NCI-H1105 (cell line): ENCODE data around the gene CLEC18C.
"Not testable (repeated sequence)": the region's sequence is repeated elsewhere in the genome, so short reads cannot be mapped to it uniquely, and the experiment has no call there.

Experiments used
- DNase-seq: peaks from one replicate; lab custom pipeline; 2025; lab: John Stamatoyannopoulos, UW

Gene CLEC18C

DNA sequence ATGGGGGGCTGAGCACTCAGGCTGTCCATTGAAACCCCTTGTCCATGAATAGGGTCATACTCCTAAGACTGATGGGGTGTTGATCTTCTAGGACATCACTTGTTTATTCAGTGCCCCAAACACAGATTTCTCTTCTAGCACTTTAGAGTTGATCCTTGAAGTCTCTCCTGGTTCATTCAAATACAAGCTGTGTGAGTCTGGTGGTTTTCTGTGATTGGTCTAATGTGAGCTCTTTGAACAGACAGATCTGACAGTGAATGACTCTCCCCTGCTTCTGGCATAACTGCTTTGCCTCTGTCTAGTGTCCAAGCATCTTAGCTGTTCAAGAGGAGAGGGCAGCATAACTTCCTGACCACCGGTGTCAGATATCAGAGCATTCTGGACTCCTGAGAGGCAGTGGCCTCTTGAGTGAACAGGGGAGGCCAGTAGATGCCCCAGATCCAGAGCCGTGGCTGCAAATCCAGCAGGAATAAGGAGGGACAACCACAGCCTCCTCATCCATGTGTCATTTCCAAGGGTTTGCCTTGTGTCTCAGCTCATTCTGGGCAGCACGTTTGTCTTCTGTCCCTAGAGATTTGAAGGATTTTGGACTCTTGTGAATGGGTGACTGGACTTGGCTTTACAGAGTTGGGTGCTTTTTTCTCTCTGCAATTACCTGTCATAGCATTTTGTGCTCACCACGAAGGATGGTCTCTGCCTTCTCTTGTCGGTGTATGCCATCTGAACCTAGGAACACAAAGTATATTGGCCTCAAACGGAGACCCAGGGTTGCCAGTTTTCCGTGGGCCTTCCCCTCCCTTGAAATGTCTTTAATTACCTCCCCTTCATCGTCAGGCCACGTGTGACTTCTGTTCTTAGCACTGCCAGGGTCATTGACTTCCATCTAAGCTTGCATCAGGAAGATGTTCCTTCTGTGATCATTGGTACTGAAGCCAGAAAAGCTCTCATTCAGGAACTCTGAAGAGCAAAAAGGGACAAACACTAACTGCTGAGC is 13.9 kb upstream of the CLEC18C start:
- no peak for DNase-seq

DNA sequence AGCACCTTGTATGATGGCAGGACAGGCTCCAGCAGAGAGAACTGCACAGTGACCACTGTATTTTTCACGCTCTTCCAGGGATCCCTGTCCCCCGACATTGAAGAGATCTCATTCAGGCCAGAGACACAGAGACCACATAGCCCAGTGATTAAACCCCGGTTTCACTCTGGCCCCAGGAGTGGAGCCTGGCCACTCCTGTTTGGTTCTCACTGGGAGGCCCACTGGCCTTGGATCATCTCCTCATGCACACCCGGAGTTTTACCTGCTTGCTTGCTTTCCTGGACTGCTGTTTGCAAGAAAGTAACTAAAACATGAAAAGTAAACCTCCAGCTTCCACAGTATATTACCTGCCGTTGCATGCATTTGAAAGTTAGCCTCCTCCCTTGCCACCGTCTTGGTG is 13.2 kb upstream of the CLEC18C start:
- DNase-seq, result no peak

DNA sequence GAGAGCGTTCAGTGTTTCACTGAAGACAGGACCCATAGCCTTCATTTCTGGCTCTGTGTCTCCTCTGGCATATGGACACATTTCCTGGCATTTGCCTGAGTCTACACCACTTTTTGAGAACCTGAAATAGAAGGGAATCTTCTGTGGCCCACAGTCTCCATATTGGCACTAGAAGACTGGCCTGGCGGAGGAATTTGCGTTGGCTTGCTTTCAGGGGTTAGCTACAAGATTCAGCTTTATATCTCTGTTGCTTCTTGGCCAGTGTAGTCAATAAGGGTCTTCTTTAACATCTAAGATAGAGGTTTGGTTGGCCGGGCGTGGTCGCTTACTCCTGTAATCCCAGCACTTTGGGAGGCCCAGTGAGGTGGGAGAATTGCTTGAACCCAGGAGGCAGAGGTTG is 12.8 kb upstream of the CLEC18C start:
- no peak for DNase-seq

DNA sequence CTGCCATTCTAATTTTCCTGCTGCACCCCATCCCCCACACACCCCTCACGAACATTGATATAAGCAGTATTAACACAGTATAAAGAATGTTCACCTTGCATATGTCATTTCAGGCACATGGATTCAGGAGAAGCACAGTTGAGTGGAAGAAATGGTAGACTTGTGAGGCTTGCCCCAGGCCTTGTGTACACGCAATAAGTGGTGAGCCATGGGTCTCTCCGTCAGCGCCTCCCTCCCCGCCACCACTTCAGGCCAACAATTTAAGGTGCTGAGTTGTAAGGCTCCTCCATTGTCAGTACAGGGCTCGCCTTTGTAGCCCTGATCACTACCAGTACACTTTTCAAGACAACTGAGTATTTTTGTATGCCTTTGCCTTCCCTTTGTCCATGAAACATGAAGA is 12.2 kb upstream of the CLEC18C start:
- no peak for DNase-seq

DNA sequence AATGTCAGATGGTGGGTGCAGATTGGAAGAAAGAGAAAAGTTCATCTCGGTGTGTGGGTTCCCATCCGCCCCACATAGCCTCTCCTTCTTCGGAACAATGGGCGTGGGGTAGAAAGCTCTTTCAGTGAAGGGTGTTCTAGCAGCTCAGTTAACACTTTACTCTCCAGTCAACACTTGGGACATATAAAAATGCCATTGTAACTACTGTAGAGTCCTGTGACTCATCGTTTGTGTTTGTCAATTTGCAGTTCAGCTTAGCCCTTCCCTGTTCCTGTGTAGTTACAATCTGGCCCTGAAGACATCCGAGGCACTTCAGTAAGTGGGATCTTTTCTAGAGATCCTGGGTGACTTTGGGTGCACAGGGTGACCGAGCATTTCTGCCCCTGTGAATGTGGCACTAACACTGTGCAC is 11.5 kb upstream of the CLEC18C start:
- DNase-seq, result no peak

DNA sequence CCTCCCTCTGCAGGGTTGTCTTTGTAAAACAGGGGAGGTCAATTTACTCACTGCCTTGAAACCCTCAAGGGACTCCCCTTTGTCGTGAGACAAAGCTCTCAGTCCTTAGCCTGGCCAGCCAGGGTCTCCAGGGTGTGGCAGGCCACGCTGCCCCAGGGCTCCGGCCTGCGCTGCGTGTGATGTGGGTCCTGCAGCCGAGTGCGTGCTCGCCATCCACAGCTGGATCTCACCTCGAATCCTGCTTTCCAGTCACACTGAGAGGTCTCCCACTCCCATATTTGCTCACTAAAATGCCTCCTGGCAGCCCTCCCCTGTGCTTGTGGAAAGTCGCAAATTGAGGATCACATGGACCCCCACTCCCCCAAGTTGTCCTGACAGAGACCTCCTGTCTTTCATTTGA is 10.0 kb upstream of the CLEC18C start:
- no peak for DNase-seq

DNA sequence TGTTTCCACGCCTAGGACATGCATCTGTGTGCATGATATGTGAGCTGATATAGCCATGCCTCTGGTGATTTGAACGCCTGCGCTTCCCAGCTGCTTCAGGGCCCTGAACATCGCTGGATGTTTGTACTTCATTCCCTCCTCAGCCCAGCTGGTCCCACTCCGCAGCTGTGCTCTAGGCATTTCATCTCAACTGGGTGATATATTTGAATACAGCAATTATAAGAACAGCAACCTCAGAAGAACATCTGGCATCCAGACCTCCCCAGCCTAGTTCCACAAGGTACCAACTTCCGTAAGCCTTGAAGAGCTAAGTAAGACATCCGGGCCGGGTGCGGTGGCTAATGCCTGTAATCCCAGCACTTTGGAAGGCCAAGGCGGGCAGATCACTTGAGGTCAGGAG is 6.9 kb upstream of the CLEC18C start:
- DNase-seq, result not testable (repeated sequence)

DNA sequence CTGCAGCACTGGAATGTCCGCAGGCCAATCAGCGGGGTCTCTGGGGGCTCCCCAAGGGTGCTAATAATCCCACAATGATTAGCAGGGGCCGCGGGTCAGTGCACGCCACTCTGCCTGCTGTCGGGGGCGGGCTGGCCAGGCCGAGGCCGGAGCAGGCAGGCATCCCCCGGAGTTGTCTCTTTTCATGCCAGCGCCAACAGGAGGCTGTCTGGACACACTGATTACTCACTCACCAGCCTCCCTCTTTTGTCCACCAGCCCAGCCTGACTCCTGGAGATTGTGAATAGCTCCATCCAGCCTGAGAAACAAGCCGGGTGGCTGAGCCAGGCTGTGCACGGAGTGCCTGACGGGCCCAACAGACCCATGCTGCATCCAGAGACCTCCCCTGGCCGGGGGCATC is 329 bp downstream of the CLEC18C start:
- not testable (repeated sequence) for DNase-seq

DNA sequence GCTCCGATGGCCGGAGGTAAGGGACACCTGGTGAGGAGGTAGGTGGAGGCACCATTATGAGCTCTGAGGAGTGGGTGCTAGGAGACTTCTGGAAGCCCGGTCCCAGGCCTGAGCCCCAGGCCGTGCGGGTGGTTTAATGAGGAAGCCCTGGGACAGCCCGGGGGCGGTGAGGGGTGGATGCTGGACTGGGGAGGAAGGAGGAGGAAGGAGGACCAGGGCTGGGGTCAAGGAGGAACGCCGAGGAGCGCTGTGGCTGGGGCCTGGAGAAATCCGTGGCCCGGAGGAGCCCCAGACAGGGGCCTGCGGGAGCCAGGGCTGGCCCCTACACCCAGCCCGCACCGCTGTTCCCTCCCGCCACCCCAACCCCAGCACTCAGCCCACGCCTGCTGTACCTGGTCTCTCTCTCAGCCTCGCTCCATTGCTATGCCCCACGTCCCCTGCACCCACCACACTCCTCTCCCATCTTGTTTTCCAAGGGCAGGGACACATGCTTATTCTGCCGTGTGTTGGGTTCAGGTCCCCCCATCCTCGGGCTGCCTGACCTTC is 873 bp downstream of the CLEC18C start:
- DNase-seq, result not testable (repeated sequence)

DNA sequence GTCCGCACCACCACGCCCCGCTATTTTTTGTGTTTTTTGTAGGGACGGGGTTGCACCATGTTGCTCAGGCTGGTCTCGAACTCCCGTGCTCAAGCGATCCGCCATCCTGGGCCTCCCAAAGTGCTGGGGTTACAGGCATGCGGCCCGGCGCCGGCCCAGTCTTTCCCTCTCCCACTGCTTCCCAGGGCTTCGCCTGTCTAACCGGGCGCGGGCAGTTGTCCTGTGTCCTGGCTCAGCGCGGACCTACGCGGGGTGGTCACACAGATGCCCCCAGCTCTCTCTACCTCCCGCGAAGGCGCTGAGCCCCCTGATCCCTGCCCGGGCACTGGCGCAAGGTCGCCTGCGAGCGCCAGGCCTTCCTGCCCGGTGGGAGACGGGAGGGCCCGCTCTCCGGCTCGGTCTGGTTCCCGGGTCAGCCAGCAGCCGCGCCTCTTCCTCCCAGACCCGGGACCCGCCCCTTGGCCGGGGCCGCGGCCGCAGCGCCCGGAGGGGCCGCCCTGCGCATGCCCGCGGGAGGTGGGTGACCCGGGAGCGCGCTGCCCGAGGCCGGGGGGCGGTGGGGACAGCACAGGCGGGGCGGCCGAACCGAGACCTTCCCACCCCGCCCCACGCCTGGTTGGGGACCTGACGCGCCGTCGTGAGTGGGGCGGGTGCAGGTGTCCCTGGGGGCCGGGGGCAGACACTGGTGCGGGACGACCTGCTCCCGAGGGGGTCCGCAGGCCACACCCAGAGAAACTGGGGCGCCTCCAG is 14.4 kb downstream of the CLEC18C start:
- not testable (repeated sequence) for DNase-seq

DNA sequence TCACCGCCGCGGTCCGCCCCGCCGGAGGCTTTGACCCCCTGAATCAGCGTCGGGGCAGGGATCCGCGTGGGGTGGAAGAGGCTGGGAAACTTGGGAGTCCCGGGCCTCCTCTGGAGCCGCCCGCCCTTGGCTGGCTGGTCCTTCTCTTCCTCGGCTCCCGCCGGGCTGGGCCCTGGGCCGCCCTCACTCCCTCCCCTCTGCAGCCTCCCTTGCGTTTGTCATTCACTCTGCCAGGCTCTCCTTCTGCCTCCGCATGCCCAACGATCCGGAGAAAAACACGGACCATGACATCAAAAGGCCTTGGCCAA is 15.0 kb downstream of the CLEC18C start:
- not testable (repeated sequence) for DNase-seq

DNA sequence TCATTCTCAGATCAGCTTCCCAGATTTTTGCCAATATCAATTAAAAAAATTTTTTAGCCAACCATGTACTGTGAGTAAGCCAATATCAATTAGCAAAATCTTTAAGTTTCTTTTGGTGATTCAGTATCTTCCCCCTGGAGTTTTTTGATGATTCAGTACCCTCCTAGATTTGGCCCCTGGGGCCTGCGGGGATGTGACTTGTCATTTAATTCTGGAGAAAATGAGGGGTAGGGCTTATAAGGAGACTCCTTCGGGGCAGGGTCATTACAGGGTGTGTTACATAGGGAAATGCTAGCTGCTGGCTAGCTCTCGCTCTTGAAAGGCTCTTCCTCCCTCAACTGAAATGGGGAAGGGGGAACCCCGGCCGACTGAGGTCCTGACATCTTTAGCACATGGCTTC is 17.0 kb downstream of the CLEC18C start:
- DNase-seq, result not testable (repeated sequence)

DNA sequence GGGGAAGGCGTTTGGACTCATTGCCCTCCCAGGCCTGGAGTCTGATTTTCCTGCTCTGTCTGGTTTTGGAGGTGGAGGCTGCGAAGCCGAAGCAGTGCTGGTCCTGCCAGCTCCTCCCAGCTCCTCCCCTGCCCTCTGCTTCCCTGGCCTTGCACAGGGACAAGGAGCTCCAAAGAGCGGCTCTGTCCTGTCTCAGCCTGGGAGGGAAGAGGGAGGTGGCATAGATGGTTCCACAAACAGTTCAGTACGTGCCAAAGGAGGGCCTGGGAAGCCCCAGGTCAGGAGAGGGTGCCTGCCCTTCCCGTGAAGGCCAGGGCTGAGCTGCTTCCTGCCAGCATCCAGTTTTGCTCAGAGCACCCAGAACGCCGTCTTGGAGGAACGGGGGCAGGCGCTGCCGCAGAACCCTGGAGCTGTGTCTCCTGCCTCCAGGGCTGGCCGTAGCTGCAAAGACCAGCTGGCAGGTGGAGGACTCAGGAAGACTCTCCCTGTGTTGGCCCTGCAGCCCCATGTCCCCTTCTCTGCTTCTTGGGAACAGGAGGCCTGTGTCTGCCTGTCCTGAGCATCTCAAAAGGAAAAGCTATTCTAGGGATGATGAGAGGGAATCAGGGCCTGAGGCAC is 23.2 kb downstream of the CLEC18C start:
- not testable (repeated sequence) for DNase-seq

DNA sequence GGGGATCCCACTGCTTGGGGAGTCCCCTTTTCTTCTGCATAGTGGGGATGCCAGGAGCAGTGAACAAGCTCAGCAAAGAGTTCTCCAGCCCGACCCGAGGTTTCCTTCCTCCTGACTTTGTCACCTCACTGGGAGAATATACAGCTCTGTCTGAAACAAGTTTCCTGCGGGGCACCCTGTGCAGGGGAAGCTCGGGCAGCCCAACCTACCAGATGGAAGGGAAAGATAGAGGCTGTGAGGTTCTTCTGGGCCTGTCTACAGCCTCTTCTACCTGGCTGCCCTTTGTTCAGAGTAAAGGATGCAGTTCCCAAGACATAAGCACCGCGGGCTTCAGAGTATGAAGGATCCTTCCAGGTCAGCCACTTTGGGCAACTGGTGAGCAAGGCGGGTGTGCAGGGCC is 24.0 kb downstream of the CLEC18C start:
- DNase-seq, result not testable (repeated sequence)

DNA sequence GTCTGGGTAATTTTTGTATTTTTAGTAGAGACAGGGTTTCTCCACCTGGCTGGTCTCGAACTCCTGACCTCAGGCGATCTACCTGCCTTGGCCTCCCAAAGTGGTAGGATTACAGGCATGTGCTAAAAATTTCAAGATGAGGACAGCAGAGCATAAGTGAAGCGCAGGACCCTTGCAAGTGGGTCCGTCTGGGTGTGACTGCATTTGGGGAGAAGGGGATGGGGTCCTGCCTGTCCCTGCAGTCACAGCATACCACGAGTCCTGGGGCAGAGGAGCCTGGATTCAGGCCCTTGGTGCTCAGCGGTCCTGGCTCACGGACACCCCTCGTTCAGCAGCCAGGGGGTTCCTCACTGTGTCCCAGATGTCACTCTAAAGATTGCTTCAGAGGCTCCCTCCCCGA is 24.6 kb downstream of the CLEC18C start:
- not testable (repeated sequence) for DNase-seq

DNA sequence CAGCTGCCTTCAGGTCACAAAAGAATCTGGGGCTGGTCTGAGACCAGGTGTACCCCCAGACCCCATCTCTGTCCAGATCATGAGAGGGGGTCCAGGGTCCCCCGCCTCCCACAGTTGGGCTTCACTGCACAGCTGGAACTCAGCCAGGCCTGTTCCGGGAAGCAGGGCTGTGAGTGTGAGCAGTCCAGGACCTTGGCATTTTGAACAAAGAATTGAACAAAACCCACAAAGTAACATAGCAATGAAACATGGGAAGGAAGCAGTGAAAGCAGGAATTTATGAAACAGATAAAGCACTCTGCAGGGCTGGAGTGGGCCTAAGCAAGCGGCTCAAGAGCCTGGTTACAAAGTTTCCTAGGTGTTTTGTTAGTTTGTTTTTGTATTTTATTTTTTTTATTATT is 25.1 kb downstream of the CLEC18C start:
- DNase-seq, result not testable (repeated sequence)

DNA sequence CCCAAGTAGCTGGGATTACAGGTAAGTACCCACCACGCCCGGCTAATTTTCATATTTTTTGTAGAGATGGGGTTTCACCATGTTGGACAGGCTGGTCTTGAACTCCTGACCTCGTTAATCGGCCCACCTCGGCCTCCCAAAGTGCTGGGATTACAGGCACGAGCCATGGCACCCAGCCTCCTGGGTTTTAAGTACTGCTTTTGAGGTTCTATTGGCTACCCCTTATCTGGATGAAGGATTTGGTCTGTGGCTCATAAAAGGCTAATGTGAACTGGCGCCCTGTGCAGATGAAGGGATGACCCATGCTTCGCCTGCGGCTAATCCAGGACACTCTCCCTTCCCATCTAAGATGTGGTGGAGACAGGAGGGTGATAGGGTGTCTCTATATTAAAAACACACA is 25.6 kb downstream of the CLEC18C start:
- not testable (repeated sequence) for DNase-seq

DNA sequence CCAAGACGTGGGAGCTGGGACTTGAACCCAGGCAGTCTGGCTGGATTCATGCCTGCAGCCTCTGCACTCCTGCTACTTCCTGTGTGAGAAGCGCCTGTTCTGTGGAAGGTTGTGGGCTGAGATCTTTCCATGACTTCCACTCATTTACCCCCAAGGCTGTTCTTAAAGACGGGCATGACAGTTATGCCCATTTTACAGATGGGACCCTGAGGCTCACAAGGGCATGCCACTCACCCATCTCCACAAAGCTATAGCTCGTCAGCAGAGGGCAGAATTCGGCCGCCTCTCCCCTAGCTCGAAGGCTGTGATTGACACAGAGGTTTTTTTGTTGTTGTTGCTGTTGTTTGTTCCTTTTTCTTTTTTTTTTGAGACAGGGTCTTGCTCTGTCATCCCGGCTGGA is 26.5 kb downstream of the CLEC18C start:
- not testable (repeated sequence) for DNase-seq

DNA sequence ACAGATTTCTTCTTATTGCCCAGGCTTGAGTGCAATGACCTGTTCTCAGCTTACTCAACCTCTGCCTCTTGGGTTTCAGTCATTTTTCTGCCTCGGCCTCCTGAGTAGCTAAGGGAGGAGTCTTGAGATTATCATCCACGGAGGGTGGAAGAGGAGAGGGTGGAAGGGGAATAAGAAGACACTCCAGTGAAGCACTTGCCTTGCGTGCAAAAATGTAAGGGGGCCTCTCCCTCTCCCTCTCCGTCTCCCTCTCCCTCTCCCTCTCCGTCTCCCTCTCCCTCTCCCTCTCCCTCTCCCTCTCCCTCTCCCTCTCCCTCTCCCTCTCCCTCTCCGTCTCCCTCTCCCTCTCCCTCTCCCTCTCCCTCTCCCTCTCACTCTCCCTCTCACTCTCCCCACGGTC is 29.9 kb downstream of the CLEC18C start:
- DNase-seq, result not testable (repeated sequence)

DNA sequence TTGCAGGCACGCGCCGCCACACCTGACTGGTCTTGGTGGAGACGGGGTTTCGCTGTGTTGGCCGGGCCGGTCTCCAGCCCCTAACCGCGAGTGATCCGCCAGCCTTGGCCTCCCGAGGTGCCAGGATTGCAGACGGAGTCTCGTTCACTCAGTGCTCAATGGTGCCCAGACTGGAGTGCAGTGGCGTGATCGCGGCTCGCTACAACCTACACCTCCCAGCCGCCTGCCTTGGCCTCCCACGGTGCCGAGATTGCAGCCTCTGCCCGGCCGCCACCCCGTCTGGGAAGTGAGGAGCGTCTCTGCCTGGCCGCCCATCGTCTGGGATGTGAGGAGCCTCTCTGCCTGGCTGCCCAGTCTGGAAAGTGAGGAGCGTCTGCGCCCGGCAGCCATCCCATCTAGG is 30.4 kb downstream of the CLEC18C start:
- DNase-seq, result not testable (repeated sequence)

DNA sequence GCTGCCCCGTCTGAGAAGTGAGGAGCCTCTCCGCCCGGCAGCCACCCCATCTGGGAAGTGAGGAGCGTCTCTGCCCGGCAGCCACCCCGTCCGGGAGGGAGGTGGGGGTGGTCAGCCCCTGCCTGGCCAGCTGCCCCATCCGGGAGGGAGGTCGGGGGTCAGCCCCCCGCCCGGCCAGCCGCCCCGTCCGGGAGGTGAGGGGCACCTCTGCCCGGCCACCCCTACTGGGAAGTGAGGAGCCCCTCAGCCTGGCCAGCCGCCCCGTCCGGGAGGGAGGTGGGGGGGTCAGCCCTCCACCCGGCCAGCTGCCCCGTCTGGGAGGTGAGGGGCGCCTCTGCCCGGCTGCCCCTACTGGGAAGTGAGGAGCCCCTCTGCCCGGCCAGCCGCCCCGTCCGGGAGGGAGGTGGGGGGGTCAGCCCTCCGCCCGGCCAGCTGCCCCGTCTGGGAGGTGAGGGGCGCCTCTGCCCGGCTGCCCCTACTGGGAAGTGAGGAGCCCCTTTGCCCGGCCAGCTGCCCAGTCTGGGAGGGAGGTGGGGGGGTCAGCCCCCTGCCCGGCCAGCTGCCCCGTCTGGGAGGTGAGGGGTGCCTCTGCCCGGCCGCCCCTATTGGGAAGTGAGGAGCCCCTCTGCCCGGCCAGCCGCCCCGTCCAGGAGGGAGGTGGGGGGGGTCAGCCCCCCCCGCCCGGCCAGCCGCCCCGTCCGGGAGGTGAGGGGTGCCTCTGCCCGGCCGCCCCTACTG is 31.2 kb downstream of the CLEC18C start:
- not testable (repeated sequence) for DNase-seq

DNA sequence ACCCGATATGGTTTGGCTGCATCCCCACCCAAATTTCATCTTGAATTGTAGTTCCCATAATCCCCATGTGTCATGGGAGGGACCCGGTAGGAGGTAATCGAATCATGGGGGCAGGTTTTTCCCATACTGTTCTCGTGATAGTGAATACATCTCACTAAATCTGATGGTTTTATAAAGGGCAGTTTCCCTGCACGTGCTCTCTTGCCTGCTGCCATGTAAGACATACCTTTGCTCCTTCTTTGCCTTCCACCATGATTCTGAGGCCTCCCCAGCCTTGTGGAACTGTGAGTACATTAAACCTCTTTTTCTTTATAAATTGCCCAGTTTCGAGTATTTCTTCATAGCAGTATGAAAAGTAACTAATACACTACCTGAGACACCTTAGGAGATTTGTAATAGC is 32.8 kb downstream of the CLEC18C start:
- not testable (repeated sequence) for DNase-seq
